ENCODE measurements around the gene HRH3. TPM values are rescaled to one million over a fixed set of nuclear protein-coding genes. Genes with fewer than 3 reads are reported as not detected.

Gene HRH3
- total RNA-seq, 4 donors from 2014 or later: not detected

DNA sequence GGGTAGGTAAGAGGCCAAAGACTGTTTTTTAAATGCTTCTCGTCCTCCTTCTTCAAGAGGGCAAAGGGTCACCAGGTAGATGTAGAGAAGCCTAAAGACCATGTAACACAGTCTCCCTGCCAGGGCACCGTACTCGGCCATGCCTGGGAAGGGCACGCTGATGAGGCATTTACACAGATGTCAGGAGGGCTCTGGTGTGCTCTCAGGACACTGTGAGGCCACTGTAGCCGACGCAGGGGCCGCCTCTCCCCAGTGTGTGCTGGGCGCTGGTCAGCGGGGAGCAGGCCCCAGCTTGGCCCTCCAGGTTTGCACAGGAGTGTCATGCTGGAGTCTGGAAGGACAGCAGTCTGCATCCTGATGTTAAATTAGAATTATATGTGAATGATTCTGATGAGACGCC is 44.4 kb downstream of the HRH3 start:
- no peaks in the 10 kb centered on the region for H3K9me3 ChIP-seq
- no peak for DNase-seq (ENCODE audit: extremely low spot score)
- TF ChIP-seq POLR2AphosphoS5 (IDR thresholded peaks at IDR 0.05): no peak
- TF ChIP-seq POLR2A (IDR thresholded peaks at IDR 0.05; ENCODE audit: low read depth): no peak
- TF ChIP-seq EP300 (IDR thresholded peaks at IDR 0.05): no peak
- TF ChIP-seq CTCF (IDR thresholded peaks at IDR 0.05): no peak
- H3K27me3 ChIP-seq: no peaks in the 10 kb centered on the region
- WGBS: 94% methylated on average over 10 of the region's 10 CpGs
- H3K4me1 ChIP-seq: peaks cover 0 to 2% (median 0%) of the 10 kb centered on the region in 4 donors
- H3K36me3 ChIP-seq: peaks cover 3 to 72% (median 57%) of the 10 kb centered on the region in 4 donors
- intact Hi-C loops (cut with DNase I): no loop called here
- no peak overlapping the region for H3K27ac ChIP-seq (replicated peaks in 1 of 4)
- H3K4me3 ChIP-seq: no peak overlapping the region

GRCh38 chr20:62174870-62175624 is 45.0 kb downstream of the HRH3 start:
- Histone ChIP-seq H3K27me3 (no peaks in the 10 kb centered on the region), H3K36me3 (peaks cover 3 to 78% (median 59%) of the 10 kb centered on the region in 4 donors), H3K9me3 (no peaks in the 10 kb centered on the region), H3K4me1 (peaks cover 0 to 2% (median 0%) of the 10 kb centered on the region in 4 donors), H3K27ac (replicated peaks in 1 of 4) (no peak overlapping the region), H3K4me3 (no peak overlapping the region)
- 94% methylated on average over 26 of the region's 26 CpGs for WGBS
- intact Hi-C loops (cut with DNase I): no loop called here
- TF ChIP-seq CTCF (IDR thresholded peaks at IDR 0.05) (no peak), EP300 (IDR thresholded peaks at IDR 0.05) (no peak), POLR2AphosphoS5 (IDR thresholded peaks at IDR 0.05) (no peak), POLR2A (IDR thresholded peaks at IDR 0.05; ENCODE audit: low read depth) (no peak)
- DNase-seq (ENCODE audit: extremely low spot score): no peak

GRCh38 chr20:62174021-62174804 is 45.9 kb downstream of the HRH3 start:
- Histone ChIP-seq H3K27ac (replicated peaks in 1 of 4) (no peak overlapping the region), H3K27me3 (no peaks in the 10 kb centered on the region), H3K4me3 (no peak overlapping the region), H3K9me3 (no peaks in the 10 kb centered on the region), H3K4me1 (peaks cover 0 to 2% (median 0%) of the 10 kb centered on the region in 4 donors), H3K36me3 (peaks cover 3 to 79% (median 58%) of the 10 kb centered on the region in 4 donors)
- DNase-seq (ENCODE audit: extremely low spot score): no peak
- intact Hi-C loops (cut with DNase I): no loop called here
- 92% methylated on average over 16 of the region's 28 CpGs for whole genome bisulfite sequencing
- TF ChIP-seq POLR2A (IDR thresholded peaks at IDR 0.05; ENCODE audit: low read depth) (no peak), POLR2AphosphoS5 (IDR thresholded peaks at IDR 0.05) (no peak), CTCF (IDR thresholded peaks at IDR 0.05) (no peak), EP300 (IDR thresholded peaks at IDR 0.05) (no peak)

- intact Hi-C loops (cut with DNase I): no loop called here
- TF ChIP-seq POLR2A (IDR thresholded peaks at IDR 0.05; ENCODE audit: low read depth) (no peak), POLR2AphosphoS5 (IDR thresholded peaks at IDR 0.05) (no peak), CTCF (IDR thresholded peaks at IDR 0.05) (no peak), EP300 (IDR thresholded peaks at IDR 0.05) (no peak)
- Histone ChIP-seq H3K9me3 (no peaks in the 10 kb centered on the region), H3K4me3 (no peak overlapping the region), H3K27ac (replicated peaks in 1 of 4) (no peak overlapping the region), H3K27me3 (no peaks in the 10 kb centered on the region), H3K36me3 (peaks cover 3 to 84% (median 66%) of the 10 kb centered on the region in 4 donors), H3K4me1 (peaks cover 0 to 2% (median 0%) of the 10 kb centered on the region in 4 donors)
- WGBS: 99% methylated on average over 13 of the region's 18 CpGs
- no peak for DNase-seq (ENCODE audit: extremely low spot score)
Observed at GRCh38 chr20:62172666-62173065, 47.4 kb downstream of the HRH3 start.
